GM18907 (cell line): ENCODE measurements around the gene SLC16A6.
"Not testable (repeated sequence)": the region's sequence is repeated elsewhere in the genome, so short reads cannot be mapped to it uniquely, and the experiment has no call there.

Experiments
- ATAC-seq: cut with Tn5 transposase; IDR thresholded peaks from one replicate; pipeline ENCODE4 v1.9.1; 2021; ENCODE audit warnings: mild to moderate bottlenecking, moderate library complexity; ENCODE audit not compliant: unreplicated experiment

SLC16A6 gene

GRCh38 chr17:68291836-68292688 is 1.1 kb upstream of the SLC16A6 start:
- peak; percentile 61 for ATAC-seq

- ATAC-seq = no peak
Measured at GRCh38 chr17:68290268-68290954, 516 bp downstream of the SLC16A6 start.

- ATAC-seq = no peak
Measured at GRCh38 chr17:68289936-68290267, 1.0 kb downstream of the SLC16A6 start.

- ATAC-seq = no peak
Measured at GRCh38 chr17:68289473-68289872, 1.5 kb downstream of the SLC16A6 start.

GRCh38 chr17:68288804-68289203 is 2.1 kb downstream of the SLC16A6 start:
- no peak for ATAC-seq

- ATAC-seq = peak; percentile 14
Measured at GRCh38 chr17:68288375-68288774, 2.6 kb downstream of the SLC16A6 start.

- ATAC-seq = not testable (repeated sequence)
Measured at GRCh38 chr17:68281965-68282364, 9.0 kb downstream of the SLC16A6 start.

- ATAC-seq = no peak
Measured at GRCh38 chr17:68277807-68278206, 13.1 kb downstream of the SLC16A6 start.

GRCh38 chr17:68276339-68276738 is 14.6 kb downstream of the SLC16A6 start:
- not testable (repeated sequence) for ATAC-seq

- ATAC-seq = no peak
Measured at GRCh38 chr17:68273722-68274121, 17.2 kb downstream of the SLC16A6 start.

GRCh38 chr17:68265833-68266232 is 25.1 kb downstream of the SLC16A6 start:
- not testable (repeated sequence) for ATAC-seq

GRCh38 chr17:68263101-68263681 is 27.7 kb downstream of the SLC16A6 start:
- peak; percentile 54 for ATAC-seq

- ATAC-seq = not testable (repeated sequence)
Measured at GRCh38 chr17:68262467-68262866, 28.5 kb downstream of the SLC16A6 start.

- ATAC-seq = no peak
Measured at GRCh38 chr17:68260051-68260762, 30.7 kb downstream of the SLC16A6 start.

GRCh38 chr17:68259648-68259951 is 31.3 kb downstream of the SLC16A6 start:
- ATAC-seq = not testable (repeated sequence)

GRCh38 chr17:68258890-68259647 is 31.9 kb downstream of the SLC16A6 start:
- peak; percentile 89 for ATAC-seq

- ATAC-seq = no peak
Measured at GRCh38 chr17:68257934-68258333, 33.0 kb downstream of the SLC16A6 start.

GRCh38 chr17:68256701-68257100 is 34.2 kb downstream of the SLC16A6 start:
- not testable (repeated sequence) for ATAC-seq

- no peak for ATAC-seq
Measured at GRCh38 chr17:68255731-68256538, 35.0 kb downstream of the SLC16A6 start.

GRCh38 chr17:68255151-68255550 is 35.8 kb downstream of the SLC16A6 start:
- ATAC-seq = no peak
